OCI-LY7 (cell line): ENCODE data around the gene CACNA1I. TPM values are rescaled to one million over a fixed set of nuclear protein-coding genes. Genes with fewer than 3 reads are reported as not detected.

Source experiments
- BruUV-seq: library from RNA; stranded (reverse); fragments of 400-500 nt; replicated peaks from 2 replicates; lab custom pipeline; 2021; lab: Mats Ljungman, UMichigan
- CTCF ChIA-PET: fragments of 300-600 bp; sonication (Branson Sonifier 250); formaldehyde crosslinking; loops from one replicate; lab custom pipeline; 2022; ENCODE audit warnings: antibody characterized with exemption; ENCODE audit not compliant: unreplicated experiment; lab: Charles Lee
- POLR2A ChIA-PET: fragments of 300-600 bp; sonication (Branson Sonifier 250); formaldehyde crosslinking; loops from one replicate; lab custom pipeline; 2022; ENCODE audit warnings: antibody characterized with exemption; lab: Charles Lee
- DNase-seq: peaks from one replicate; pipeline ENCODE4 v3.0.0-alpha.2; 2015; ENCODE audit warnings: low spot score
- H2AFZ ChIP-seq: fragments of 200-600 bp; sonication (generic), shearing (Covaris generic); 2 replicates; pipeline ENCODE4 v1.6.1; 2014; ENCODE audit warnings: mild to moderate bottlenecking, antibody characterized with exemption, low read length, moderate library complexity
- H3K27ac ChIP-seq: fragments of 200-600 bp; sonication (generic); 2 replicates; pipeline ENCODE4 v1.5.1; 2014; ENCODE audit warnings: mixed run types, low read depth, mild to moderate bottlenecking, moderate library complexity, low read length, inconsistent platforms; ENCODE audit not compliant: poor library complexity, severe bottlenecking
- H3K36me3 ChIP-seq: fragments of 200-600 bp; sonication (generic); 2 replicates; pipeline ENCODE4 v1.6.1; 2014; ENCODE audit warnings: mild to moderate bottlenecking, antibody characterized with exemption, low read length, moderate library complexity, mixed read lengths; ENCODE audit not compliant: insufficient read depth
- H3K4me1 ChIP-seq: fragments of 200-600 bp; sonication (generic); 2 replicates; pipeline ENCODE4 v1.5.1; 2014; ENCODE audit warnings: mild to moderate bottlenecking, low read length; ENCODE audit not compliant: insufficient read depth, poor library complexity, severe bottlenecking
- H3K4me2 ChIP-seq: fragments of 200-600 bp; sonication (generic); 2 replicates; pipeline ENCODE4 v1.6.1; 2014; ENCODE audit warnings: mild to moderate bottlenecking, low read length
- H3K4me3 ChIP-seq: fragments of 200-600 bp; sonication (generic); 2 replicates; pipeline ENCODE4 v1.5.1; 2014; ENCODE audit warnings: mild to moderate bottlenecking, low read depth, low read length; ENCODE audit not compliant: poor library complexity, severe bottlenecking
- H3K79me2 ChIP-seq: fragments of 200-600 bp; sonication (generic); 2 replicates; pipeline ENCODE4 v1.6.1; 2016; ENCODE audit warnings: low read depth, mild to moderate bottlenecking, low read length, moderate library complexity, mixed read lengths; ENCODE audit not compliant: insufficient read depth
- H3K9me2 ChIP-seq: fragments of 200-600 bp; sonication (generic); 2 replicates; pipeline ENCODE4 v1.6.1; 2016; ENCODE audit warnings: mild to moderate bottlenecking, low read length, mixed read lengths; ENCODE audit not compliant: insufficient read depth
- H3K9me3 ChIP-seq: fragments of 200-600 bp; sonication (generic); 2 replicates; pipeline ENCODE4 v1.6.1; 2014; ENCODE audit warnings: mild to moderate bottlenecking, mixed run types, low read length, mixed read lengths
- H4K20me1 ChIP-seq: fragments of 200-600 bp; sonication (generic); 2 replicates; pipeline ENCODE4 v1.6.1; 2014; ENCODE audit warnings: mild to moderate bottlenecking, antibody characterized with exemption, low read length, moderate library complexity, mixed read lengths; ENCODE audit not compliant: insufficient read depth
- EZH2phosphoT487 ChIP-seq: fragments of 200-600 bp; sonication (generic); IDR thresholded peaks from 2 replicates; pipeline ENCODE4 v1.6.1; 2018; ENCODE audit warnings: low read depth, borderline replicate concordance, mild to moderate bottlenecking, mixed run types, antibody characterized with exemption, low read length, moderate library complexity, mixed read lengths
- intact Hi-C: fragments of 100-400 bp; cut with micrococcal nuclease; formaldehyde crosslinking; loops from one replicate; pipeline ENCODE4 v1.10.0; 2022; ENCODE audit not compliant: unreplicated experiment
- total RNA-seq, 2 experiments: library from RNA; depleted of rRNA in 1 of 2; stranded (reverse); fragments of >200 nt in 1 of 2; shearing (Covaris generic) in 1 of 2; gene quantifications; 2 replicates each; pipeline ENCODE4 v1.2.3, GENCODE V29; 2014 to 2022
- TF ChIP-seq, protein P1 (sequence below): fragments of 200-600 bp; sonication (generic); conservative IDR thresholded peaks from 2 replicates; pipeline ENCODE4 v1.5.1; 2014; ENCODE audit warnings: mild to moderate bottlenecking, antibody characterized with exemption, low read length, moderate library complexity, mixed read lengths

The CACNA1I gene
- total RNA-seq, 2 experiments from 2014 or later, result 0.03 TPM; not detected in 1

DNA sequence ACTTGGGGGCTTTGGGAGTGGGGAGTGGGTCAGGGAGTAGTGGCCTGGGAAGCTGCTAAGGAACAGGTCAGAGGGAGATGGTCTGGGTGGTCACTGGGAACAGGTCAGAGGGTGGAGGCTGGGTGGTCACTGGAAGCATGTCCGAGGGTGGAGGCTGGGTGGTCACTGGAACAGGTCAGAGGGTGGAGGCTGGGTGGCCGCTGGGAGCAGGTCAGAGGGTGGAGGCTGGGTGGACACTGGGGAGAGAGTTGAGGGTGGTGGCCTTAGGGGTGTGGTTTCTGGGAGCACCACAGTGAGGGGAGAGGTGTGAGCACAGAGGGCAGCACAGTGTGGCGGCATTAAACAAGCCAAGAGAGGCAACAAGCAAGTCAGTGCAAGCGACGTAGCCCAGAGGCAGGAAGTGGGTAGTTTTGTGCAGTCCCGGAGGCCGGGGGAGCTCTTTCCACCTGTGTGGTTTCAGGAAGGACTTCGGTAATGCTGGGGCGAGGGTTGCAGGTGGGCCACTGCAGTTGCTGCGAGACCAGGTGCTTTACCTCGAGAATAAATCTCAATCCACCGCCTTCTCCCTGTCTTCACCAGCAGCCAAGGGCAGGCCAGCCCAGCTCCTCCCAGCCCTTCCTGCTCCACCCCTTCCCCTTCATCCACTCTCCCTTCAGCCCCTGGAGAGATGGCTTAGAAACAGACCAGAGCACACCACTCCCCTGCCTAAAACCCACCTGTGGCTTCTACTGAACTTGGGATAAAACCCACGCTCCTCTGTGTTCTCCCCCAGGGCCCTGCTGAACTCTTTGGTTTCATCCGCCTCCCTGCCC, 3.2 kb upstream of the CACNA1I start:
- no peaks in the 10 kb centered on the region for H3K9me3 ChIP-seq
- peak overlapping the region; percentile 72; the same call in 1 of the 2 replicates for H2AFZ ChIP-seq
- H3K4me3 ChIP-seq, result no peak overlapping the region
- no peaks in the 10 kb centered on the region for H3K79me2 ChIP-seq
- H3K4me1 ChIP-seq, result peaks cover 28% of the 10 kb centered on the region
- no peaks in the 10 kb centered on the region for H3K36me3 ChIP-seq
- no peak for TF ChIP-seq EZH2phosphoT487
- TF ChIP-seq, protein P1, sequence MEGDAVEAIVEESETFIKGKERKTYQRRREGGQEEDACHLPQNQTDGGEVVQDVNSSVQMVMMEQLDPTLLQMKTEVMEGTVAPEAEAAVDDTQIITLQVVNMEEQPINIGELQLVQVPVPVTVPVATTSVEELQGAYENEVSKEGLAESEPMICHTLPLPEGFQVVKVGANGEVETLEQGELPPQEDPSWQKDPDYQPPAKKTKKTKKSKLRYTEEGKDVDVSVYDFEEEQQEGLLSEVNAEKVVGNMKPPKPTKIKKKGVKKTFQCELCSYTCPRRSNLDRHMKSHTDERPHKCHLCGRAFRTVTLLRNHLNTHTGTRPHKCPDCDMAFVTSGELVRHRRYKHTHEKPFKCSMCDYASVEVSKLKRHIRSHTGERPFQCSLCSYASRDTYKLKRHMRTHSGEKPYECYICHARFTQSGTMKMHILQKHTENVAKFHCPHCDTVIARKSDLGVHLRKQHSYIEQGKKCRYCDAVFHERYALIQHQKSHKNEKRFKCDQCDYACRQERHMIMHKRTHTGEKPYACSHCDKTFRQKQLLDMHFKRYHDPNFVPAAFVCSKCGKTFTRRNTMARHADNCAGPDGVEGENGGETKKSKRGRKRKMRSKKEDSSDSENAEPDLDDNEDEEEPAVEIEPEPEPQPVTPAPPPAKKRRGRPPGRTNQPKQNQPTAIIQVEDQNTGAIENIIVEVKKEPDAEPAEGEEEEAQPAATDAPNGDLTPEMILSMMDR, result 0 out of 2 replicates have a peak, but pooled peaks have one; percentile 23
- peak overlapping the region; percentile 28 for H3K27ac ChIP-seq
- intact Hi-C loops, result no loop called here
- no TSS peak for BruUV-seq
- ChIA-PET CTCF (no interaction called here), POLR2A (interaction anchor here (0.6 kb wide), 1 partner anchor 188 kb away, joined by 4 read pairs; no protein-coding TSS in a partner anchor)
- DNase-seq, result peak; percentile 77
- no peaks in the 10 kb centered on the region for H3K9me2 ChIP-seq
- H3K4me2 ChIP-seq, result peak overlapping the region; percentile 47
- no peaks in the 10 kb centered on the region for H4K20me1 ChIP-seq

DNA sequence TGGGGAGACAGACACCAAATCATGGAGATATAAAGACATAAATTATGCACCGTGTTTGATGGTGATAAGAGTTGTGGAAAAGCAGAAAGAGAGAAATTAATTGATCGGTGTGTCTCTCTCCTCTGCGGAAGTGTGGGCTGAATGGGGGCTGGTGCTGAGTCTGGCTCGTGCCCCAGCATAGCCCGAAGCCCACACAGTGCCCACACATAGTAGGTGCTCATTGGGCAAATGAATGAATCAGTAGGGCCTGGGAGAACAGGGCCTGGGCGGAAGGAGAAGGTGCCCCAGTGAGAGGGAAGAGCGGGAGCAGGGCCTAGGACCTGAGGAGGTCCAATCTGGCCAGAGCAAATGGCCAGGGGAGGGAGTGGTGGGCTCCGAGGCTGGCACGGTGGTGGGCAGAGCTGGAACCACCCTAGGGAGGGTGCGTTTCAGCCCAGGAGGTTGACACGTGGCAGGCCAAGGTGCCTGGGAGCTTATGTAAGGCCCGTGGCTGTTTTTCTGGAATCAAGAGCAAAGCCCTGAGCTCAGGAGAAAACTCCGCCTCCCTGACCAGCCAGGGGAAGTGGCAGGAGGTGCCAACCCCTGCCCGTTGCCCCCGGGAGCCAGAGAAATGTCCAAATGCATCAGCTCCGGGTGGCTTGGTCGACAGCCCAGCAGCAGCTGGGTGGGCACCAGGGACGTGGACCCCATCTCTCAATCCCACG, 2.1 kb upstream of the CACNA1I start:
- Histone ChIP-seq H3K79me2 (no peaks in the 10 kb centered on the region), H3K9me2 (no peaks in the 10 kb centered on the region), H4K20me1 (no peaks in the 10 kb centered on the region), H3K9me3 (no peaks in the 10 kb centered on the region), H2AFZ (no peak overlapping the region; the same call in 1 of the 2 replicates), H3K4me1 (peaks cover 28% of the 10 kb centered on the region), H3K27ac (no peak overlapping the region), H3K4me3 (no peak overlapping the region), H3K36me3 (no peaks in the 10 kb centered on the region), H3K4me2 (0 out of 2 replicates have a peak overlapping the region, but pooled peaks have one; percentile 47)
- intact Hi-C loops, result no loop called here
- DNase-seq, result no peak
- TF ChIP-seq, protein P1, result no peak
- TF ChIP-seq EZH2phosphoT487, result no peak
- CTCF ChIA-PET, result no interaction called here
- BruUV-seq, result no TSS peak
- POLR2A ChIA-PET, result no interaction called here
